ENCODE results near the gene RABGAP1L. TPM values are rescaled to one million over a fixed set of nuclear protein-coding genes. Genes with fewer than 3 reads are reported as not detected.

RABGAP1L gene
- total and polyA plus RNA-seq, 2 of the 8 experiments (the other 6 are each of a cell fraction or from before 2014, with no cell fraction given): 33.3 to 156 TPM

DNA sequence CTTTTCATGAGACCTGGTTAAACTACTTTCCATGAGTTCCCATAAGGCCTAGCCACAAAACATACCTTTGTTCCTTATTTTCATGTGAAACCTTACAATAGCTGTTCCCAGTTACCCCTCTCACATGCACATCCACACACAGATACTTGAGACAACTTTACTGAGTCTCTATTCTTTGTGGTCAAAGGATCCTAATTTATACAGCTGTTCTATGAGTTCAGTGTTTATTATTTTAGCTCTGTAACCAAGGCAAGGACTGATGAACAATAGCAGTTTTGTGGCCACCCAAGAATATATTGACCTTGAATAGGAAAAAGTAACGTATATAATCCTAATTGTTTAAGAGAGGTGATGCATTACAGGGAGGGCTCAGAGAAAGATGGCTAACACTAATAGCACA lies 679.9 kb downstream of the RABGAP1L start:
- Histone ChIP-seq H4K5ac (ENCODE audit: insufficient read length, low read depth, low read length) (no peak overlapping the region), H3K9me3 (ENCODE audit: insufficient read depth in 2 of 2, low read depth in 1 of 2, low read length in 1 of 2) (no peaks in the 10 kb centered on the region), H3K14ac (ENCODE audit: insufficient read length) (no peak overlapping the region), H3K36me3 (ENCODE audit: control insufficient read depth in 2 of 4, insufficient read depth in 4 of 4, low read length in 3 of 4) (no peaks in the 10 kb centered on the region; a peak in 1 of 8 replicates), H3K27me3 (replicated peaks in 1 of 4; ENCODE audit: control insufficient read depth in 3 of 4, extremely low read depth in 1 of 4, insufficient read depth in 3 of 4, low read length in 3 of 4) (no peaks in the 10 kb centered on the region), H3K4me2 (ENCODE audit: insufficient read depth in 1 of 2, low read depth in 2 of 2, low read length in 2 of 2) (no peak overlapping the region), H3K4me3 (ENCODE audit: extremely low read depth in 1 of 4, insufficient read depth in 2 of 4, low read depth in 3 of 4, low read length in 4 of 4) (no peak overlapping the region), H4K91ac (replicated peaks; ENCODE audit: insufficient read length, low read length) (no peak overlapping the region), H4K8ac (ENCODE audit: extremely low read depth, insufficient read depth, low read length) (no peak overlapping the region), H4K20me1 (replicated peaks in 1 of 2; ENCODE audit: control insufficient read depth in 1 of 2, insufficient read depth in 2 of 2, low read length in 2 of 2) (no peaks in the 10 kb centered on the region), H3K56ac (replicated peaks; ENCODE audit: insufficient read length, low read depth, low read length) (no peak overlapping the region), H3K23ac (ENCODE audit: insufficient read length) (no peak overlapping the region), H2BK120ac (replicated peaks; ENCODE audit: low read depth, low read length) (no peak overlapping the region), H2AFZ (ENCODE audit: low read length) (no peak overlapping the region), H3K4me1 (replicated peaks in 1 of 4; ENCODE audit: control insufficient read depth in 3 of 4, insufficient read depth in 4 of 4, low read length in 3 of 4) (no peaks in the 10 kb centered on the region), H3K23me2 (ENCODE audit: low read depth, low read length) (peaks cover 1% of the 10 kb centered on the region; the same call in 1 of the 2 replicates), H2BK12ac (ENCODE audit: low read depth, low read length) (no peak overlapping the region), H3K18ac (ENCODE audit: extremely low read depth, low read length) (no peak overlapping the region), H2BK20ac (ENCODE audit: low read length) (no peak overlapping the region), H2AK5ac (ENCODE audit: low read depth, low read length) (no peak overlapping the region), H3K4ac (replicated peaks; ENCODE audit: insufficient read length, low read depth, low read length) (no peak overlapping the region), H3K79me1 (ENCODE audit: low read depth, low read length) (no peaks in the 10 kb centered on the region), H2BK5ac (ENCODE audit: low read depth, low read length) (no peak overlapping the region), H3K27ac (ENCODE audit: low read depth, low read length) (no peak overlapping the region), H2BK15ac (ENCODE audit: low read length) (no peak overlapping the region), H3K9ac (replicated peaks in 1 of 4; ENCODE audit: extremely low read depth in 1 of 4, low read depth in 3 of 4, low read length in 3 of 4) (no peak overlapping the region), H3K79me2 (ENCODE audit: control insufficient read depth in 1 of 2, insufficient read depth in 2 of 2, low read length in 2 of 2) (no peaks in the 10 kb centered on the region)
- FAIRE-seq: no peak
- POLR2A ChIA-PET (ENCODE audit: partially characterized antibody): interaction anchor here (1.4 to 1.7 kb wide), 3 partner anchors 8 to 160 kb away, joined by 3 to 4 read pairs (median 4); partner anchors contain the start of gene CACYBP
- CTCF ChIA-PET (ENCODE audit: partially characterized antibody): no interaction called here
- no peak for TF ChIP-seq POLR2AphosphoS5 (IDR thresholded peaks at IDR 0.05; ENCODE audit: low read depth, low read length)
- WGBS, 2 experiments (ENCODE audit: extremely low coverage in 1 of 2, insufficient coverage in 1 of 2, insufficient read length in 1 of 2, insufficient replicate concordance in 2 of 2, low coverage in 1 of 2, low lambda C conversion rate in 2 of 2, missing lambda C conversion rate in 1 of 2): 100% methylated on average over 1 of the region's 1 CpG; no CpG with 5 or more reads in 1 of the 2 experiments
- no peak for DNase-seq (ENCODE audit: low read depth in 1 of 2, low spot score in 2 of 2)

All from H1 (cell line).